AG04450 (cell line): ENCODE results near the gene ZNHIT6. TPM values are rescaled to one million over a fixed set of nuclear protein-coding genes. Genes with fewer than 3 reads are reported as not detected.

ENCODE experiments used
- CTCF ChIA-PET: fragments of 300-600, 350-600 bp; formaldehyde crosslinking; extraction: SDS; loops from one replicate; lab custom pipeline; 2022; ENCODE audit warnings: antibody characterized with exemption, inconsistent platforms; lab: Charles Lee
- POLR2A ChIA-PET: fragments of 350-600 bp; formaldehyde crosslinking; extraction: SDS; loops from one replicate; lab custom pipeline; 2021; ENCODE audit warnings: antibody characterized with exemption, inconsistent platforms; lab: Yijun Ruan, JAX
- DNase-seq: peaks from one replicate; pipeline ENCODE4 v3.0.0-alpha.2; 2011; ENCODE audit warnings: low read depth, low spot score
- H3K27ac ChIP-seq: one replicate; pipeline ENCODE4 v1.5.1; 2012; ENCODE audit warnings: low read depth, low read length, control low read depth
- H3K27me3 ChIP-seq: one replicate; pipeline ENCODE4 v1.6.0; 2012; ENCODE audit warnings: low read length; ENCODE audit not compliant: control insufficient read depth, insufficient read depth
- H3K4me3 ChIP-seq: 2 replicates; pipeline ENCODE4 v1.5.1; 2011; ENCODE audit warnings: mild to moderate bottlenecking, low read depth, low read length, control low read depth
- H3K9me3 ChIP-seq: 2 replicates; pipeline ENCODE4 v1.5.1; 2012; ENCODE audit warnings: low read length; ENCODE audit not compliant: control insufficient read depth, insufficient read depth
- CTCF ChIP-seq: IDR thresholded peaks from 2 replicates; pipeline ENCODE4 v1.5.1; 2011; ENCODE audit warnings: low read depth, low read length, control low read depth, inconsistent platforms
- polyA plus RNA-seq: library from polyadenylated mRNA; depleted of rRNA; stranded (reverse); fragments of >200 nt; gene quantifications from 2 replicates; pipeline ENCODE4 v1.2.3, GENCODE V29; 2011

The ZNHIT6 gene
- polyA plus RNA-seq, 1 experiment: 19.2 TPM

GRCh38 chr1:85692730-85693314 is 15.4 kb downstream of the ZNHIT6 start:
- Histone ChIP-seq H3K4me3 (no peak overlapping the region), H3K27ac (no peak overlapping the region), H3K9me3 (no peaks in the 10 kb centered on the region), H3K27me3 (no peaks in the 10 kb centered on the region)
- peak; percentile 33 for DNase-seq
- ChIA-PET CTCF (interaction anchor here (0.5 to 3.9 kb wide), 56 partner anchors 9 to 433 kb away, joined by 3 to 84 read pairs (median 5); partner anchors contain the start of genes BCL10, C1orf52, CCN1 and DDAH1), POLR2A (interaction anchor here (0.6 to 3.5 kb wide), 11 partner anchors 9 to 369 kb away, joined by 3 to 40 read pairs (median 6); partner anchors contain the start of genes CCN1 and ZNHIT6)
- TF ChIP-seq CTCF: peak; percentile 56

- Histone ChIP-seq H3K27me3 (no peaks in the 10 kb centered on the region), H3K4me3 (no peak overlapping the region), H3K9me3 (no peaks in the 10 kb centered on the region), H3K27ac (no peak overlapping the region)
- POLR2A ChIA-PET: no interaction called here
- CTCF ChIA-PET: no interaction called here
- TF ChIP-seq CTCF: no peak
- no peak for DNase-seq
Observed at GRCh38 chr1:85689775-85690404, 18.3 kb downstream of the ZNHIT6 start.

- DNase-seq: no peak
- no peaks in the 10 kb centered on the region for H3K9me3 ChIP-seq
- ChIA-PET CTCF (interaction anchor here (0.7 to 2.6 kb wide), 5 partner anchors 8 to 462 kb away, joined by 3 to 14 read pairs (median 5); no protein-coding TSS in a partner anchor), POLR2A (interaction anchor here (0.7 to 1.3 kb wide), 3 partner anchors 9 to 107 kb away, joined by 3 to 9 read pairs (median 3); no protein-coding TSS in a partner anchor)
- H3K27ac ChIP-seq: no peak overlapping the region
- no peak for TF ChIP-seq CTCF
- H3K4me3 ChIP-seq: no peak overlapping the region
- no peaks in the 10 kb centered on the region for H3K27me3 ChIP-seq
Observed at GRCh38 chr1:85683292-85684025, 24.8 kb downstream of the ZNHIT6 start.

GRCh38 chr1:85681087-85681486 is 27.1 kb downstream of the ZNHIT6 start:
- Histone ChIP-seq H3K4me3 (no peak overlapping the region), H3K27ac (no peak overlapping the region), H3K9me3 (no peaks in the 10 kb centered on the region), H3K27me3 (no peaks in the 10 kb centered on the region)
- POLR2A ChIA-PET: interaction anchor here (1.1 kb wide), 1 partner anchor 68 kb away, joined by 3 read pairs; no protein-coding TSS in a partner anchor
- DNase-seq: no peak
- CTCF ChIA-PET: interaction anchor here (0.5 to 1.7 kb wide), 3 partner anchors 10 to 100 kb away, joined by 3 to 9 read pairs (median 3); no protein-coding TSS in a partner anchor
- no peak for TF ChIP-seq CTCF
